Osteocyte (in vitro differentiated cells): ENCODE measurements around the gene PRKCH. TPM values are rescaled to one million over a fixed set of nuclear protein-coding genes. Genes with fewer than 3 reads are reported as not detected.

Experiments
- DNase-seq: peaks from one replicate; pipeline ENCODE4 v3.0.0; 2021; ENCODE audit warnings: mixed read lengths; ENCODE audit not compliant: unreplicated experiment; ENCODE audit errors: extremely low spot score
- H3K27ac Mint-ChIP-seq: one replicate; pipeline ENCODE4 v1.8.0; 2021; ENCODE audit warnings: mild to moderate bottlenecking, mixed read lengths; ENCODE audit not compliant: unreplicated experiment
- H3K27me3 Mint-ChIP-seq: one replicate; pipeline ENCODE4 v1.8.0; 2021; ENCODE audit warnings: mixed read lengths; ENCODE audit not compliant: unreplicated experiment
- H3K36me3 Mint-ChIP-seq: one replicate; pipeline ENCODE4 v1.8.0; 2021; ENCODE audit warnings: mixed read lengths; ENCODE audit not compliant: unreplicated experiment
- H3K4me1 Mint-ChIP-seq: one replicate; pipeline ENCODE4 v1.8.0; 2021; ENCODE audit warnings: mixed read lengths; ENCODE audit not compliant: unreplicated experiment
- H3K4me3 Mint-ChIP-seq: one replicate; pipeline ENCODE4 v1.8.0; 2021; ENCODE audit warnings: mild to moderate bottlenecking, moderate library complexity, mixed read lengths; ENCODE audit not compliant: unreplicated experiment
- H3K9me3 Mint-ChIP-seq: one replicate; pipeline ENCODE4 v1.8.0; 2021; ENCODE audit warnings: mixed read lengths; ENCODE audit not compliant: unreplicated experiment
- total RNA-seq: library from RNA; stranded (reverse); gene quantifications from 2 replicates; pipeline ENCODE4 v1.2.1, GENCODE V29; 2021
- TF ChIP-seq, protein P1 (sequence below): fragments of 200-600 bp; sonication (generic); IDR thresholded peaks from 2 replicates; pipeline ENCODE4 v1.5.0; 2021; ENCODE audit warnings: antibody characterized with exemption, mild to moderate bottlenecking, moderate library complexity

Gene PRKCH
- total RNA-seq, 1 donor from 2014 or later = 10.6 TPM

DNA sequence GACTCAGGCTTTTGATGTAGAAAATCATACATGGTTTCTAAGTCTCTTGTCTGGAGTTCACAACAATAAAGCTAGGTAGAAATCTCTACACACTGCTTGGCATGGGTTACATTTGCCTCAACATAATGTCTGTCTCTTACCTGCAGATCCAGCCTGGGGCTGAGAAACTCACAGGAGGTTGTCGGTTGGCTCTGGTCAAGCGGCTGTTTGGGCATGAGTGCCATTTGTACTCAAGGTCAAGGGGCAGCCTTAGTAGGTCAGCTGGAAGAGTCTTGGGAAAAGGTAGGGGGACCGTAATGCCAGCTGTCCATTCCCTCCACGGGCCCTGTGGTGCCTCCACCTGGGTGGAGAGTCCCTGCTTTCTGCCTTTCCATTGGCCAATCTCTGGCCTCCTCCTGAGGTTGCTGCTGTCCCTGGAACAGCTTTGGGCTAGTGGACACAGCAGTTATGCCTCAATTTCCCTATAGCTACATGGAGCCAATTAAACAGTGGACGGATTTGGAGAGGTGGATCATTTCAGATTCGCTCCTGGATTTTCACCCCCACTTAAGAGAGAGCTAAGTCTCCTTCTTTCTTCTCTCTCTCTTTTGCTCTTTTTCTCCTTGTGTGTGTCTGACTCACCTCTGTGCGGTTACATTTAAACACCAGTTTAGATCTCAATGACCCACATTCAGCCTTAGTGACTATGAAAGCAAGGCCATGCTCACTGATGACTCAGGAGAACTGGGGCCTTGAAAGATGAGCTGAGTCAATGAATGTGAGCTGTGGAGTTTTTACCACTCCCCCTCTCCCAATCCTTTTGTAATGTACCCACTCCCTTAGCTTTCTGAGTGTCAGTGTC, 241.2 kb downstream of the PRKCH start:
- TF ChIP-seq, protein P1, sequence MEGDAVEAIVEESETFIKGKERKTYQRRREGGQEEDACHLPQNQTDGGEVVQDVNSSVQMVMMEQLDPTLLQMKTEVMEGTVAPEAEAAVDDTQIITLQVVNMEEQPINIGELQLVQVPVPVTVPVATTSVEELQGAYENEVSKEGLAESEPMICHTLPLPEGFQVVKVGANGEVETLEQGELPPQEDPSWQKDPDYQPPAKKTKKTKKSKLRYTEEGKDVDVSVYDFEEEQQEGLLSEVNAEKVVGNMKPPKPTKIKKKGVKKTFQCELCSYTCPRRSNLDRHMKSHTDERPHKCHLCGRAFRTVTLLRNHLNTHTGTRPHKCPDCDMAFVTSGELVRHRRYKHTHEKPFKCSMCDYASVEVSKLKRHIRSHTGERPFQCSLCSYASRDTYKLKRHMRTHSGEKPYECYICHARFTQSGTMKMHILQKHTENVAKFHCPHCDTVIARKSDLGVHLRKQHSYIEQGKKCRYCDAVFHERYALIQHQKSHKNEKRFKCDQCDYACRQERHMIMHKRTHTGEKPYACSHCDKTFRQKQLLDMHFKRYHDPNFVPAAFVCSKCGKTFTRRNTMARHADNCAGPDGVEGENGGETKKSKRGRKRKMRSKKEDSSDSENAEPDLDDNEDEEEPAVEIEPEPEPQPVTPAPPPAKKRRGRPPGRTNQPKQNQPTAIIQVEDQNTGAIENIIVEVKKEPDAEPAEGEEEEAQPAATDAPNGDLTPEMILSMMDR = no peak
- H3K4me3 Mint-ChIP-seq = no peak overlapping the region
- H3K4me1 Mint-ChIP-seq = peaks cover 95% of the 10 kb centered on the region
- no peaks in the 10 kb centered on the region for H3K27me3 Mint-ChIP-seq
- H3K9me3 Mint-ChIP-seq = peaks cover 3% of the 10 kb centered on the region
- DNase-seq = no peak
- H3K27ac Mint-ChIP-seq = peak overlapping the region; percentile 94
- H3K36me3 Mint-ChIP-seq = no peaks in the 10 kb centered on the region

GRCh38 chr14:61563162-61563511, 241.8 kb downstream of the PRKCH start:
- H3K4me1 Mint-ChIP-seq = peaks cover 95% of the 10 kb centered on the region
- no peak overlapping the region for H3K4me3 Mint-ChIP-seq
- no peaks in the 10 kb centered on the region for H3K27me3 Mint-ChIP-seq
- no peaks in the 10 kb centered on the region for H3K36me3 Mint-ChIP-seq
- H3K9me3 Mint-ChIP-seq = no peaks in the 10 kb centered on the region
- DNase-seq = no peak
- TF ChIP-seq, protein P1 = no peak
- peak overlapping the region; percentile 94 for H3K27ac Mint-ChIP-seq

GRCh38 chr14:61563880-61564617, 242.7 kb downstream of the PRKCH start:
- DNase-seq = no peak
- Mint-ChIP-seq H3K27me3 (no peaks in the 10 kb centered on the region), H3K4me1 (peaks cover 92% of the 10 kb centered on the region), H3K27ac (peak overlapping the region; percentile 94), H3K4me3 (no peak overlapping the region), H3K36me3 (no peaks in the 10 kb centered on the region), H3K9me3 (no peaks in the 10 kb centered on the region)
- TF ChIP-seq, protein P1 = no peak

DNA sequence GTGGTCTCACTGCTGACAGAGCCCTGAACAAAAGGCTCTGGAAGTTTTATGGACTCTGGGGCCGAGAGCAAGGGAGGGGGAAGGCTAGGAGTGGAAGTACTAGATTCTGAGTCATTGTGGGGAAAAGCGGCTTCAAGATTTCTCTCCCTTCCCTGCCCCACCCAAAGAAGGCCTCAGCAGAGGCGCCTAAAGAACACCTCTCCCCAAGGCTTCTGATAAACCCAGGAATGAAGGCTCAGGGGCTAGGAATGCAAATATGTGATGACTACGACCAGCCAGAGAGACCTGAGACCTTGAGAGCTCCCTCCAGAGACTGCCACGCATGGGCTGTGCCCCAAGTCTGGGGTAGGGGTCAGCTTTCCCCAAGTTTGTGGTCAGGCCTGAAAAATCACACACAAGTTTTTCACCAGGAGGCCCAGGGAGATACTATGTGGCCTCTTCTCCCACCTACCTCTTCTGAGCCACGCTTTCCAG, 243.3 kb downstream of the PRKCH start:
- H3K4me1 Mint-ChIP-seq = peaks cover 94% of the 10 kb centered on the region
- no peak overlapping the region for H3K4me3 Mint-ChIP-seq
- H3K27me3 Mint-ChIP-seq = no peaks in the 10 kb centered on the region
- no peak for DNase-seq
- TF ChIP-seq, protein P1 = no peak
- H3K9me3 Mint-ChIP-seq = no peaks in the 10 kb centered on the region
- H3K27ac Mint-ChIP-seq = peak overlapping the region; percentile 94
- H3K36me3 Mint-ChIP-seq = no peaks in the 10 kb centered on the region

DNA sequence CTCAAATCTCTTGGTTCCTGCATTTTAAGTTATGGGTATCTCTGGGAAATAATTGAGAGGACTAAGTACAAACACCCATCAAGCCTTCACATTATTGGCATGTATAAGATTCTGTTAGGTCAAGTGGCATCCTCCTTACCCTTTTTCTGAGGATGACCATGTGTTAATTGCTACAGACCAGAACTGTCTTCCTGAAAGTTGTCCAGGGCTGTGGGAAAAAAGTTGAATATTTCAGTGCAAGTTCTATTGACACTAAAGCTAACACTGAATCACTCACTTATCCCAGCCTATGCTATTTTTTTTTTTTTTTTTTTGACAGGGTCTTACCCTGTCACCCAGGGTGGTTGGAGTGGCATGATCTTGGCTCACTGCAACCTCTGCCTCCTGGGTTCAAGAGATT, 243.8 kb downstream of the PRKCH start:
- no peak for DNase-seq
- TF ChIP-seq, protein P1 = no peak

More for the DNA sequence above, 243.8 kb downstream of the PRKCH start:
- Mint-ChIP-seq H3K4me3 (no peak overlapping the region), H3K4me1 (peaks cover 94% of the 10 kb centered on the region), H3K36me3 (no peaks in the 10 kb centered on the region), H3K27me3 (no peaks in the 10 kb centered on the region), H3K27ac (peak overlapping the region; percentile 94), H3K9me3 (no peaks in the 10 kb centered on the region)
